ENCODE measurements around the gene EMP1. TPM values are rescaled to one million over a fixed set of nuclear protein-coding genes. Genes with fewer than 3 reads are reported as not detected.

The EMP1 gene
- total and polyA plus RNA-seq, 2 experiments from 2014 or later, result 0.07 to 0.39 TPM

DNA sequence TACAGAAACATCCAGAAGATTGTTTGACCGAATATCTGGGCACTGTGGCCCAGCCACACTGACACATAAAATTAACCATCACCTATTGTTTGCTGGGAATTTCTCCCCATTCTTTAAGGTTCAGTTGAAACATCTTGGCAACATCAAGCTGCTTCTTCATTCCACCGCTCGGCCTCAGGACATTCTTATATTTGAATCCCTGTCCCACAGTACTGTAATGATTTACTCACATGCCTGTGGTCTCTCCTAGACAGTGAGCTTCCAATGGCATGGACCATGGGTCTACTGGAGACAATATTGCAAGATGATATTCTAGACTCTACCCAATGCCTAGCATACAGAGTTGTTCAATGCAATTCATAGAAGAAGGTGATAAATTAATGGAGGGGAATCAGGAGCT is 56.1 kb downstream of the EMP1 start:
- peaks cover 27% of the 10 kb centered on the region for H3K4me1 ChIP-seq (ENCODE audit: insufficient read depth)
- ATAC-seq (no peak), DNase-seq (ENCODE audit: low spot score) (no peak)
- no peaks in the 10 kb centered on the region for H3K36me3 ChIP-seq (ENCODE audit: insufficient read depth)
- H4K20me1 ChIP-seq (replicated peaks; ENCODE audit: insufficient read depth), result no peaks in the 10 kb centered on the region
- no peak overlapping the region for H3K27ac ChIP-seq (ENCODE audit: low read depth)
- no peaks in the 10 kb centered on the region for H3K36me3 Mint-ChIP-seq (ENCODE audit: low read depth)
- peaks cover 5% of the 10 kb centered on the region for H3K27me3 Mint-ChIP-seq (ENCODE audit: insufficient read depth, low read depth, poor library complexity)
- no peak overlapping the region for H2AFZ ChIP-seq
- no peaks in the 10 kb centered on the region for H3K79me2 ChIP-seq (replicated peaks; ENCODE audit: insufficient read depth)
- H3K4me1 Mint-ChIP-seq, result peaks cover 27% of the 10 kb centered on the region
- H3K4me2 ChIP-seq, result no peak overlapping the region
- no peak overlapping the region for H3K4me3 Mint-ChIP-seq
- no peaks in the 10 kb centered on the region; the same call in 2 of the 3 replicates for H3K9me3 Mint-ChIP-seq
- H3F3A ChIP-seq (replicated peaks; ENCODE audit: low read depth), result no peaks in the 10 kb centered on the region; the same call in 1 of the 2 replicates
- no peak for TF ChIP-seq EZH2 (IDR thresholded peaks at IDR 0.05; ENCODE audit: low read depth, unreplicated experiment)
- TF ChIP-seq, protein P1, sequence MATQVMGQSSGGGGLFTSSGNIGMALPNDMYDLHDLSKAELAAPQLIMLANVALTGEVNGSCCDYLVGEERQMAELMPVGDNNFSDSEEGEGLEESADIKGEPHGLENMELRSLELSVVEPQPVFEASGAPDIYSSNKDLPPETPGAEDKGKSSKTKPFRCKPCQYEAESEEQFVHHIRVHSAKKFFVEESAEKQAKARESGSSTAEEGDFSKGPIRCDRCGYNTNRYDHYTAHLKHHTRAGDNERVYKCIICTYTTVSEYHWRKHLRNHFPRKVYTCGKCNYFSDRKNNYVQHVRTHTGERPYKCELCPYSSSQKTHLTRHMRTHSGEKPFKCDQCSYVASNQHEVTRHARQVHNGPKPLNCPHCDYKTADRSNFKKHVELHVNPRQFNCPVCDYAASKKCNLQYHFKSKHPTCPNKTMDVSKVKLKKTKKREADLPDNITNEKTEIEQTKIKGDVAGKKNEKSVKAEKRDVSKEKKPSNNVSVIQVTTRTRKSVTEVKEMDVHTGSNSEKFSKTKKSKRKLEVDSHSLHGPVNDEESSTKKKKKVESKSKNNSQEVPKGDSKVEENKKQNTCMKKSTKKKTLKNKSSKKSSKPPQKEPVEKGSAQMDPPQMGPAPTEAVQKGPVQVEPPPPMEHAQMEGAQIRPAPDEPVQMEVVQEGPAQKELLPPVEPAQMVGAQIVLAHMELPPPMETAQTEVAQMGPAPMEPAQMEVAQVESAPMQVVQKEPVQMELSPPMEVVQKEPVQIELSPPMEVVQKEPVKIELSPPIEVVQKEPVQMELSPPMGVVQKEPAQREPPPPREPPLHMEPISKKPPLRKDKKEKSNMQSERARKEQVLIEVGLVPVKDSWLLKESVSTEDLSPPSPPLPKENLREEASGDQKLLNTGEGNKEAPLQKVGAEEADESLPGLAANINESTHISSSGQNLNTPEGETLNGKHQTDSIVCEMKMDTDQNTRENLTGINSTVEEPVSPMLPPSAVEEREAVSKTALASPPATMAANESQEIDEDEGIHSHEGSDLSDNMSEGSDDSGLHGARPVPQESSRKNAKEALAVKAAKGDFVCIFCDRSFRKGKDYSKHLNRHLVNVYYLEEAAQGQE (IDR thresholded peaks at IDR 0.05; ENCODE audit: unreplicated experiment), result no peak
- no peak for TF ChIP-seq EZH2phosphoT487 (IDR thresholded peaks at IDR 0.05; ENCODE audit: unreplicated experiment)
- TF ChIP-seq, protein P2, sequence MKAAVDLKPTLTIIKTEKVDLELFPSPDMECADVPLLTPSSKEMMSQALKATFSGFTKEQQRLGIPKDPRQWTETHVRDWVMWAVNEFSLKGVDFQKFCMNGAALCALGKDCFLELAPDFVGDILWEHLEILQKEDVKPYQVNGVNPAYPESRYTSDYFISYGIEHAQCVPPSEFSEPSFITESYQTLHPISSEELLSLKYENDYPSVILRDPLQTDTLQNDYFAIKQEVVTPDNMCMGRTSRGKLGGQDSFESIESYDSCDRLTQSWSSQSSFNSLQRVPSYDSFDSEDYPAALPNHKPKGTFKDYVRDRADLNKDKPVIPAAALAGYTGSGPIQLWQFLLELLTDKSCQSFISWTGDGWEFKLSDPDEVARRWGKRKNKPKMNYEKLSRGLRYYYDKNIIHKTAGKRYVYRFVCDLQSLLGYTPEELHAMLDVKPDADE (IDR thresholded peaks at IDR 0.05), result no peak
- no peak for TF ChIP-seq ZNF331 (CRISPR knock-in tag; IDR thresholded peaks at IDR 0.05; ENCODE audit: low read depth)
- TF ChIP-seq STAT1 (IDR thresholded peaks at IDR 0.05; ENCODE audit: unreplicated experiment), result no peak
- TF ChIP-seq JUNB (IDR thresholded peaks at IDR 0.05; ENCODE audit: unreplicated experiment), result no peak
- no peak overlapping the region for H3K4me3 ChIP-seq
- H3K27me3 ChIP-seq (ENCODE audit: insufficient read depth), result no peaks in the 10 kb centered on the region
- no peak overlapping the region for H3K27ac Mint-ChIP-seq
- peaks cover 7% of the 10 kb centered on the region; the same call in 1 of the 2 replicates for H3K9me2 ChIP-seq (ENCODE audit: insufficient read depth)

DNA sequence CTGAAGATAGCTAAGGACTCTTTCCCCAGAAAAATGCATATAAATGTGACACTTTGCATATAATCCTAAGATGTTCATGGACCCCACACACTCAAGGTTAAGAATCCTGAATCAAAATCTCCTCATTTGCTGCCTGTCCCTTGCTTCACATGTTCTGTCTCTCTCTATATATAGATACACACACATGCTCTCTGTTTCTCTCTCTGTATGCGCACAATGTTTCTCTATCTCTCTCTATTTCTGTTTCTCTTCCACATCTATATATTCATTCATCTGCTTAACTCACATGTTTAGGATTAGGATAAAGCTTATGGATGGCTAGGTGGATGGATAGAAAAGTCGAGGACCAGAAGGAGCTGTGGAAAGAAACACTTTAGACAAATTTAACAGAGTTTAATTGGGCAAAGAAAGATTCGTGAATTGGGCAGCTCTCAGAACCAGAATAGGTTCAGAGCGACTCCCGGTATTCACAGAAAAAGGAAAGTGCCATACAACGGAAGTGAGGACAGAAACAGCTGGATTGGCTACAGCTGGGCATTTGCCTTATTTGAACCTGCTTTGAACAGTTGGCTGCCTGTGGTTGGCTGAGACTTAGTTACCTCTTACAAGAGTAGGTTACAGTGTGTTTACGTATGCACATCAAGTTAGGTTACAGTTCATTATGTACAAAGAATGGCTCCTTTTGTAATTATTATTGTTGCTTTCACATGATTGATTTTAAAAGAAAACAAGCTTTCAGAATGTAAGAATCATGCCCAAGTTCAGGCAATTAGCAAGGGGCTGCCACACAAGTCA is 57.6 kb downstream of the EMP1 start:
- H3K4me1 Mint-ChIP-seq, result peaks cover 41% of the 10 kb centered on the region
- H3K79me2 ChIP-seq (replicated peaks; ENCODE audit: insufficient read depth), result no peaks in the 10 kb centered on the region
- no peaks in the 10 kb centered on the region for H3K36me3 ChIP-seq (ENCODE audit: insufficient read depth)
- peak overlapping the region; percentile 12; the same call in 1 of the 2 replicates for H2AFZ ChIP-seq
- ATAC-seq (no peak), DNase-seq (ENCODE audit: low spot score) (no peak)
- no peak overlapping the region for H3K4me3 Mint-ChIP-seq
- H3K27ac ChIP-seq (ENCODE audit: low read depth), result no peak overlapping the region
- H3K27me3 ChIP-seq (ENCODE audit: insufficient read depth), result no peaks in the 10 kb centered on the region
- H3K4me3 ChIP-seq, result no peak overlapping the region
- H3K4me2 ChIP-seq, result no peak overlapping the region
- peaks cover 7% of the 10 kb centered on the region; the same call in 1 of the 2 replicates for H3K9me2 ChIP-seq (ENCODE audit: insufficient read depth)
- no peak overlapping the region for H3K27ac Mint-ChIP-seq
- H3K9me3 Mint-ChIP-seq, result no peaks in the 10 kb centered on the region; the same call in 2 of the 3 replicates
- peaks cover 5% of the 10 kb centered on the region for H3K27me3 Mint-ChIP-seq (ENCODE audit: insufficient read depth, low read depth, poor library complexity)
- peaks cover 40% of the 10 kb centered on the region for H3K4me1 ChIP-seq (ENCODE audit: insufficient read depth)
- no peaks in the 10 kb centered on the region for H3K36me3 Mint-ChIP-seq (ENCODE audit: low read depth)
- no peaks in the 10 kb centered on the region for H4K20me1 ChIP-seq (replicated peaks; ENCODE audit: insufficient read depth)
- no peaks in the 10 kb centered on the region; the same call in 1 of the 2 replicates for H3F3A ChIP-seq (replicated peaks; ENCODE audit: low read depth)
- TF ChIP-seq CREB1 (CRISPR knock-in tag; IDR thresholded peaks at IDR 0.05; ENCODE audit: low read depth) (no peak), STAT1 (IDR thresholded peaks at IDR 0.05; ENCODE audit: unreplicated experiment) (no peak), NANOG (IDR thresholded peaks at IDR 0.05; ENCODE audit: borderline replicate concordance) (no peak), EZH2 (IDR thresholded peaks at IDR 0.05; ENCODE audit: low read depth, unreplicated experiment) (no peak), ZNF114 (CRISPR knock-in tag; IDR thresholded peaks at IDR 0.05) (no peak), POLR2AphosphoS5 (IDR thresholded peaks at IDR 0.05; ENCODE audit: low read depth) (no peak)

Data from GM23338 (cell line).